Measurements from ENCODE around the gene NFE2L1.

- no peak for TF ChIP-seq POLR2A (IDR thresholded peaks at IDR 0.05; ENCODE audit: low read length)
- no peak for TF ChIP-seq EP300 (IDR thresholded peaks at IDR 0.05)
- no peak for TF ChIP-seq CBX8 (IDR thresholded peaks at IDR 0.05)
- TF ChIP-seq REST (IDR thresholded peaks at IDR 0.05) = no peak
- TF ChIP-seq, protein P1, sequence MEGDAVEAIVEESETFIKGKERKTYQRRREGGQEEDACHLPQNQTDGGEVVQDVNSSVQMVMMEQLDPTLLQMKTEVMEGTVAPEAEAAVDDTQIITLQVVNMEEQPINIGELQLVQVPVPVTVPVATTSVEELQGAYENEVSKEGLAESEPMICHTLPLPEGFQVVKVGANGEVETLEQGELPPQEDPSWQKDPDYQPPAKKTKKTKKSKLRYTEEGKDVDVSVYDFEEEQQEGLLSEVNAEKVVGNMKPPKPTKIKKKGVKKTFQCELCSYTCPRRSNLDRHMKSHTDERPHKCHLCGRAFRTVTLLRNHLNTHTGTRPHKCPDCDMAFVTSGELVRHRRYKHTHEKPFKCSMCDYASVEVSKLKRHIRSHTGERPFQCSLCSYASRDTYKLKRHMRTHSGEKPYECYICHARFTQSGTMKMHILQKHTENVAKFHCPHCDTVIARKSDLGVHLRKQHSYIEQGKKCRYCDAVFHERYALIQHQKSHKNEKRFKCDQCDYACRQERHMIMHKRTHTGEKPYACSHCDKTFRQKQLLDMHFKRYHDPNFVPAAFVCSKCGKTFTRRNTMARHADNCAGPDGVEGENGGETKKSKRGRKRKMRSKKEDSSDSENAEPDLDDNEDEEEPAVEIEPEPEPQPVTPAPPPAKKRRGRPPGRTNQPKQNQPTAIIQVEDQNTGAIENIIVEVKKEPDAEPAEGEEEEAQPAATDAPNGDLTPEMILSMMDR (IDR thresholded peaks at IDR 0.05) = no peak
- TF ChIP-seq, protein P2, sequence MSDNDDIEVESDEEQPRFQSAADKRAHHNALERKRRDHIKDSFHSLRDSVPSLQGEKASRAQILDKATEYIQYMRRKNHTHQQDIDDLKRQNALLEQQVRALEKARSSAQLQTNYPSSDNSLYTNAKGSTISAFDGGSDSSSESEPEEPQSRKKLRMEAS (IDR thresholded peaks at IDR 0.05) = no peak
- TF ChIP-seq HDAC2 (IDR thresholded peaks at IDR 0.05) = no peak
- TF ChIP-seq ZNF302 (CRISPR knock-in tag; IDR thresholded peaks at IDR 0.05) = no peak
- no peak for TF ChIP-seq SREBF2 (IDR thresholded peaks at IDR 0.05)
- TF ChIP-seq JUN (IDR thresholded peaks at IDR 0.05) = no peak
These were observed 45.8 kb upstream of the NFE2L1 start for GRCh38 chr17:48002266-48002915.

All from A549 (cell line).